CD8-positive, alpha-beta memory T cell (primary cell): Measurements from ENCODE around the gene EXOC6B. TPM values are rescaled to one million over a fixed set of nuclear protein-coding genes. Genes with fewer than 3 reads are reported as not detected.

Source experiments
- CTCF ChIA-PET: fragments of 350-600 bp; sonication (Branson Sonifier 250); formaldehyde crosslinking; loops from one replicate; lab custom pipeline; 2021; ENCODE audit warnings: antibody characterized with exemption; lab: Charles Lee
- POLR2A ChIA-PET: fragments of 350-600 bp; sonication (Branson Sonifier 250); formaldehyde crosslinking; loops from one replicate; lab custom pipeline; 2021; ENCODE audit warnings: antibody characterized with exemption; lab: Charles Lee
- DNase-seq, 5 donors: peaks; one replicate each; pipeline versions ENCODE4 v3.0.0 to v3.0.0-alpha.2; 2020 to 2022; ENCODE audit warnings: mixed read lengths in 1 of 5
- H3K27ac ChIP-seq: one replicate; pipeline ENCODE4 v1.7.0; 2013; ENCODE audit warnings: low read depth, mild to moderate bottlenecking, low read length, moderate library complexity
- H3K27me3 ChIP-seq: 2 replicates; pipeline ENCODE4 v1.7.0; 2013; ENCODE audit warnings: low read length, mild to moderate bottlenecking; ENCODE audit not compliant: insufficient read depth, poor library complexity, severe bottlenecking
- H3K36me3 ChIP-seq: 2 replicates; pipeline ENCODE4 v1.7.0; 2013; ENCODE audit warnings: mild to moderate bottlenecking, low read length, moderate library complexity; ENCODE audit not compliant: insufficient read depth
- H3K4me1 ChIP-seq: 2 replicates; pipeline ENCODE4 v1.7.0; 2013; ENCODE audit warnings: mild to moderate bottlenecking, low read length, moderate library complexity; ENCODE audit not compliant: insufficient read depth
- H3K4me3 ChIP-seq: 2 replicates; pipeline ENCODE4 v1.7.0; 2013; ENCODE audit warnings: mild to moderate bottlenecking, low read length
- H3K9me3 ChIP-seq: 2 replicates; pipeline ENCODE4 v1.7.0; 2013; ENCODE audit warnings: mild to moderate bottlenecking, low read length
- H3K27ac Mint-ChIP-seq, 8 donors: one replicate each; pipeline ENCODE4 v1.8.0; 2020 to 2021; ENCODE audit warnings: mixed read lengths in 8 of 8, mild to moderate bottlenecking in 6 of 8, inconsistent platforms in 3 of 8, moderate library complexity in 3 of 8
- H3K27me3 Mint-ChIP-seq, 2 donors: one replicate each; pipeline ENCODE4 v1.8.0; 2020 to 2021; ENCODE audit warnings: mixed read lengths in 2 of 2, mild to moderate bottlenecking in 1 of 2, moderate library complexity in 1 of 2
- H3K36me3 Mint-ChIP-seq, 3 donors: one replicate each; pipeline ENCODE4 v1.8.0; 2020 to 2021; ENCODE audit warnings: mixed read lengths in 3 of 3, inconsistent platforms in 1 of 3, mild to moderate bottlenecking in 1 of 3
- H3K4me1 Mint-ChIP-seq, 3 donors: one replicate each; pipeline ENCODE4 v1.8.0; 2020 to 2021; ENCODE audit warnings: mixed read lengths in 3 of 3, inconsistent platforms in 1 of 3, mild to moderate bottlenecking in 1 of 3
- H3K4me3 Mint-ChIP-seq, 7 donors: one replicate each; pipeline ENCODE4 v1.8.0; 2020 to 2021; ENCODE audit warnings: mixed read lengths in 7 of 7, mild to moderate bottlenecking in 6 of 7, moderate library complexity in 4 of 7, inconsistent platforms in 2 of 7
- H3K9me3 Mint-ChIP-seq, 5 donors: one replicate each; pipeline ENCODE4 v1.8.0; 2020 to 2022; ENCODE audit warnings: mixed read lengths in 5 of 5, mild to moderate bottlenecking in 3 of 5, moderate library complexity in 2 of 5, inconsistent platforms in 1 of 5
- polyA plus RNA-seq: library from polyadenylated mRNA; unstranded; fragments of 300-500 nt; fragmentation: Illumina TruSeq; gene quantifications from one replicate; pipeline ENCODE4 v1.2.3, GENCODE V29; 2021
- total RNA-seq, 2 experiments: library from RNA; stranded (reverse); gene quantifications; one replicate each; pipeline ENCODE4 v1.2.3, GENCODE V29; 2021

Gene EXOC6B
- total and polyA plus RNA-seq, 3 experiments from 2014 or later = 2.1 to 9.4 (median 7.1) TPM

DNA sequence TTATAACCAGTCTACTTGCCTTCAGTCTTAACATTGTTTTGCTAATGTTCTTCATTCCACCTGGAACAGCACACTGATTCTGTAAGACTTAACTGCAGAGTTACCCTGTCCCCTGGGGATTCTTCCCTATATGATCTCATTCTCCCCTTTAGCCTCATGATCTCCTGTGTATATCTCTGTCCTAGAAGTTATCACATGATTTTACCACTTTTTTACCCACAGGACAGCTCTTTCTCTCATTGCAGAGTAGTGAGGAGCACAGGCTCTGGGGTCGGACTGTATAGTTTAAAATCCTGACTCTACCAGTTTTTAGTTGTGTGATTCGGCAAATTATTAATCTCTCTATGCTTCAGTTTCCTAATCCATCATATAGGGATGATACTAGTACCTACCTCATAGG is 14.2 kb upstream of the EXOC6B start:
- ChIA-PET POLR2A (no interaction called here), CTCF (no interaction called here)
- H3K36me3 ChIP-seq = no peaks in the 10 kb centered on the region
- H3K4me3 ChIP-seq = no peak overlapping the region
- no peaks in the 10 kb centered on the region for H3K9me3 Mint-ChIP-seq
- peaks cover 5 to 45% of the 10 kb centered on the region in 2 donors for H3K27me3 Mint-ChIP-seq
- no peak for DNase-seq
- no peak overlapping the region for H3K27ac ChIP-seq
- no peak overlapping the region for H3K4me3 Mint-ChIP-seq
- peaks cover 0 to 6% (median 0%) of the 10 kb centered on the region in 3 donors for H3K36me3 Mint-ChIP-seq
- no peaks in the 10 kb centered on the region for H3K9me3 ChIP-seq
- H3K27me3 ChIP-seq = no peaks in the 10 kb centered on the region
- no peak overlapping the region for H3K27ac Mint-ChIP-seq
- no peaks in the 10 kb centered on the region for H3K4me1 Mint-ChIP-seq
- H3K4me1 ChIP-seq = no peaks in the 10 kb centered on the region

DNA sequence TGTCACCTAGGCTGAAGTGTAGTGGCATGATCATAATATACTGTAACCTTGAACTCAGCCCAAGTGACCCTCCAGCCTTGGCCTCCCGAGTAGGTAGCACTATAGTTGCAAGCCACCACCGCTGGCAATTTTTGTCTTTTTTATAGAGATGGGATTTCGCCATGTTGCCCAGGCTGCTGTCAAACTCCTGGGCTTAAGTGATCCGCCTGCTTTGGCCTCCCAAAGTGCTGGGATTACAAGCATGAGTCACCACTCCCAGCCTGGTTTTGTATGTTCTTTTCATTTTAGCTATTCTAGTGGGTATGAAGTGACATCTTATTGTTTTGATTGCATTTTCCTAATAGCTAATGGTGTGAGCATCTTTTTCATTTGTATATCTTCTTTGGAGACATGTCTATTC is 11.3 kb upstream of the EXOC6B start:
- Mint-ChIP-seq H3K27ac (no peak overlapping the region), H3K4me3 (no peak overlapping the region), H3K36me3 (peaks cover 0 to 6% (median 0%) of the 10 kb centered on the region in 3 donors), H3K4me1 (peaks cover 3 to 6% (median 3%) of the 10 kb centered on the region in 3 donors), H3K9me3 (peaks cover 0 to 2% (median 0%) of the 10 kb centered on the region in 5 donors), H3K27me3 (peaks cover 2 to 25% of the 10 kb centered on the region in 2 donors)
- Histone ChIP-seq H3K27me3 (no peaks in the 10 kb centered on the region), H3K4me1 (no peaks in the 10 kb centered on the region), H3K9me3 (no peaks in the 10 kb centered on the region), H3K4me3 (no peak overlapping the region), H3K36me3 (no peaks in the 10 kb centered on the region), H3K27ac (no peak overlapping the region)
- ChIA-PET POLR2A (no interaction called here), CTCF (interaction anchor here (0.6 kb wide), 1 partner anchor 62 kb away, joined by 3 read pairs; no protein-coding TSS in a partner anchor)
- DNase-seq = no peak

DNA sequence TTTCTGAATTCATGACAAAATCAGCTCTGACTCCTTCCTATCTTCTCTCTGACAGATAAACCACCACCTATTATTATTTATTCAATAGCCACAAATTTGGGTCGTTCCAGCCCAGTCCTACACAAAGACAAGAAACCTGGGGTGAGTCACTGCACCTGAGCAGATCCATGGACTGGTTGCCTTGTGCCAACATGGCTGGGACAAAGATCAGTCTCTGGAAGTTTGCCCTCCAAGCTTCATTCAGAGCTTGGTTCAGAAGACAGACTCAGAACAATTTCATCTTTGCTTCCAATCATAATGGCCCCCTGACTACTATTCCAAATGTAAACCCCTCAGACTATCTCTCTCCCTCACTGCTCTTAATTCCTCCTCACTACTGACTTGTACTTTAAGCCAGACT is 9.6 kb upstream of the EXOC6B start:
- H3K4me3 Mint-ChIP-seq = peak overlapping the region in 1 of 7 donors; percentile 21
- Histone ChIP-seq H3K4me1 (no peaks in the 10 kb centered on the region), H3K27me3 (no peaks in the 10 kb centered on the region), H3K9me3 (no peaks in the 10 kb centered on the region), H3K4me3 (no peak overlapping the region), H3K36me3 (no peaks in the 10 kb centered on the region), H3K27ac (no peak overlapping the region)
- H3K27ac Mint-ChIP-seq = peak overlapping the region in 1 of 8 donors; percentile 14
- POLR2A ChIA-PET = no interaction called here
- CTCF ChIA-PET = interaction anchor here (1.3 kb wide), 1 partner anchor 27 kb away, joined by 4 read pairs; no protein-coding TSS in a partner anchor
- no peak for DNase-seq
- H3K9me3 Mint-ChIP-seq = peaks cover 0 to 2% (median 0%) of the 10 kb centered on the region in 5 donors
- H3K4me1 Mint-ChIP-seq = peaks cover 3 to 6% (median 3%) of the 10 kb centered on the region in 3 donors
- peaks cover 0 to 6% (median 0%) of the 10 kb centered on the region in 3 donors for H3K36me3 Mint-ChIP-seq
- peaks cover 4 to 15% of the 10 kb centered on the region in 2 donors for H3K27me3 Mint-ChIP-seq

DNA sequence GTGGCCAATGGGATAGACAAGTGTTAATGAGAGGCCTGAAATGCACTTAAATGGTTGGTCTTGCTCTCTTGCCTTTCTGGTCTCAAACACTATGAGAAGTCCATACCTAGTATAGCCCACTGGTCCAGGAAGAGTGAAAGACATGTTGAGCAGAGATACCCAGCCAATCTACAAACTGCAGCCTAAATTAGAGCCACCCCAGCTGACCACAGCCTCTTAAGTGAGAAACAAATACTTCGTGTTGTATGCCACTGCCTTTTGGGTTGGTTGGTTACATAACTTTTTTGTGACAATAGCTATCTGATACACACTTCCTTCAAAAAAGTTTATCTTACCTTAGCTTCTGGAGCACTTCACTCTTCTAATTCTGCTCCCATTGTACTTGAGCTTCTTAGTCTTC is 8.8 kb upstream of the EXOC6B start:
- Mint-ChIP-seq H3K27me3 (peaks cover 10 to 16% of the 10 kb centered on the region in 2 donors), H3K36me3 (peaks cover 0 to under 1% (median 0%) of the 10 kb centered on the region in 3 donors), H3K4me3 (no peak overlapping the region), H3K4me1 (peaks cover 3 to 6% (median 3%) of the 10 kb centered on the region in 3 donors), H3K27ac (no peak overlapping the region), H3K9me3 (peaks cover 0 to 2% (median 0%) of the 10 kb centered on the region in 5 donors)
- Histone ChIP-seq H3K36me3 (no peaks in the 10 kb centered on the region), H3K4me1 (no peaks in the 10 kb centered on the region), H3K9me3 (no peaks in the 10 kb centered on the region), H3K4me3 (no peak overlapping the region), H3K27me3 (no peaks in the 10 kb centered on the region), H3K27ac (no peak overlapping the region)
- CTCF ChIA-PET = no interaction called here
- POLR2A ChIA-PET = no interaction called here
- no peak for DNase-seq

DNA sequence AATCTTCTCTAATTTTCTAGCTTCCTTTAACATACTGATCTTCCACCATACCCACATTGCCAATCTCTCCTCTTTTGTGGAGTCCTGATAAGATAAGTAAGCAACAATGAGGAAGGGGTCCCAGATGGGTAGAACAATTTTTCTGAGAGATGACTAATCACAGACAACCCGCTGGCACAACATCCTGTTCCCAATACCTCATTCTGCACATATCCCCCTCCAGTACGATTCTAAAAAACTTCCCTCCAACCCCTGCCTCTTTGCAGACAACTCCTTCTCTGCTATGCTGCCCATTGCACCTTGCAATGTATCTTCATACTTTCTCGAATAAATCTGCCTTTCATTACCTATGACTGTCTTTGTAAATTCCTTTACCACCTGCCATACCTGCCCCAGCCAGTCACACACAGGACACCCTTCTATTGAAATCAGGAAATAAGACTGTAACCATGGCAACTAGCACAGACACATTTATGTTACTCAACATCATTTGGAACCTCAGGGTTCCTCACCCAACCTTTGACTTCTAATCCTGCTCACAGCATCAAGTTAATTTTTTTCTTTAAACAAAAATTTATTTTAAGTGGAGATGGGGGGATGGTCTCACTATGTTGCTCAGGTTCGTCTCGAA is 7.4 kb upstream of the EXOC6B start:
- DNase-seq = peak in 2 of 5 donors; percentile 6 to 30
- H3K36me3 ChIP-seq = no peaks in the 10 kb centered on the region
- Mint-ChIP-seq H3K36me3 (no peaks in the 10 kb centered on the region), H3K4me1 (peaks cover 3 to 6% (median 3%) of the 10 kb centered on the region in 3 donors), H3K9me3 (peaks cover 0 to 2% (median 0%) of the 10 kb centered on the region in 5 donors), H3K27ac (peak overlapping the region in 1 of 8 donors; percentile 19), H3K27me3 (peaks cover 10 to 18% of the 10 kb centered on the region in 2 donors), H3K4me3 (no peak overlapping the region)
- no peaks in the 10 kb centered on the region for H3K9me3 ChIP-seq
- ChIA-PET POLR2A (no interaction called here), CTCF (no interaction called here)
- no peaks in the 10 kb centered on the region for H3K4me1 ChIP-seq
- no peak overlapping the region for H3K27ac ChIP-seq
- no peaks in the 10 kb centered on the region for H3K27me3 ChIP-seq
- no peak overlapping the region for H3K4me3 ChIP-seq

DNA sequence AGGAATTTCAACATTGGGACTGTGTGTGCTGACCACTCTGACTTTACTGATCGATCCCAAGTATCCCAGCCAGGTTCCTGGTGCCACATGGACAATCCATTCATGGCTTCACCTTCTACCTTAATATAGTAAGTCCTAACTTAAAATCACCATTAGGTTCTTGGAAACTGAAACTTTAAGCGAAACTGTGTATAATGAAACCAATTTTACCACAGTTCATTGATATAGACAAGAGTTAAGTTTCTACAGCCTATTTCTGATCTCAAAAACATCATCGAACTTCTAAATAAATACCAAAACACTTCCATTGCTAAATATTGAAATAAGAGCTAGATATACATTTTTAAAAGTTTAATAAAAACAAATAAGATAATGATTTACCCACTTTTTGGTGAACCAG is 4.4 kb upstream of the EXOC6B start:
- H3K4me3 Mint-ChIP-seq = peak overlapping the region in 1 of 7 donors; percentile 11
- CTCF ChIA-PET = no interaction called here
- DNase-seq = no peak
- peak overlapping the region; percentile 2 for H3K27ac ChIP-seq
- H3K4me3 ChIP-seq = no peak overlapping the region
- H3K4me1 ChIP-seq = peaks cover 6% of the 10 kb centered on the region
- POLR2A ChIA-PET = no interaction called here
- peaks cover 0 to 5% (median 0%) of the 10 kb centered on the region in 3 donors for H3K36me3 Mint-ChIP-seq
- peaks cover 10 to 18% of the 10 kb centered on the region in 2 donors for H3K27me3 Mint-ChIP-seq
- H3K36me3 ChIP-seq = no peaks in the 10 kb centered on the region
- no peaks in the 10 kb centered on the region for H3K9me3 ChIP-seq
- H3K4me1 Mint-ChIP-seq = peaks cover 7 to 16% (median 10%) of the 10 kb centered on the region in 3 donors
- H3K9me3 Mint-ChIP-seq = peaks cover 0 to 2% (median 0%) of the 10 kb centered on the region in 5 donors
- H3K27ac Mint-ChIP-seq = no peak overlapping the region
- no peaks in the 10 kb centered on the region for H3K27me3 ChIP-seq

DNA sequence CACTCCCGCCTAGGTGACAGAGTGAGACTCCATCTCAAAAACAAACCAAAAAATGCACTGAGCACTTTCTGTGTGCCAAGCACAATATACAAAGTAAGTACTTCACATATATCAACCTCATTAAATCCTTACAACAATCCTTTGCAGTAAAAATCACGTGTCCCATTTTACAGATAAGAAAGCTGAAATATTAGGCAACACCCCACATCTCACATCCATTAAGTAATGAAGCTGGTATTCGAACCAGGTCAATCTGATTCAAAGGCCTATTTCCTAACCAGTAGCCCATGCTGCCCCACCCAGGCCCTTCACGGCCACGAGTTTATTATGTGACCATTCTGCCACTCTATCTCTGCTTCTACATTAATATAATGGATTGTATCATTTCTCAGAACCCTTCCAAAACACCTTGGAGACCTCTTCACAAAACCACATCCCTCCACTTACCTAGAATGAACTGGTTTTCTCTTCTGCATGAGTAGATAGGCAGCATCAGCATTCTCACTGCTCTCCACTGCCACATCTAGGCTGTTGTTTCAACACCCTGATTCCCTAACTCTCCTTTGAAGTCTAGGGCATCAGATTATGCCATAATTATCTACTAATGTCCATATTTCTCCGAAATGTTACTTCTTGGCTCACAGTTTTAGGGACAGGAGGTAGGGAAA is 3.1 kb upstream of the EXOC6B start:
- Histone ChIP-seq H3K27ac (no peak overlapping the region), H3K4me3 (no peak overlapping the region), H3K36me3 (no peaks in the 10 kb centered on the region), H3K4me1 (peaks cover 19% of the 10 kb centered on the region), H3K9me3 (no peaks in the 10 kb centered on the region), H3K27me3 (no peaks in the 10 kb centered on the region)
- H3K36me3 Mint-ChIP-seq = peaks cover 0 to 9% (median 0%) of the 10 kb centered on the region in 3 donors
- peaks cover 10 to 18% of the 10 kb centered on the region in 2 donors for H3K27me3 Mint-ChIP-seq
- H3K4me3 Mint-ChIP-seq = no peak overlapping the region
- peaks cover 19 to 29% (median 23%) of the 10 kb centered on the region in 3 donors for H3K4me1 Mint-ChIP-seq
- H3K9me3 Mint-ChIP-seq = no peaks in the 10 kb centered on the region
- ChIA-PET CTCF (no interaction called here), POLR2A (no interaction called here)
- DNase-seq = no peak
- H3K27ac Mint-ChIP-seq = no peak overlapping the region
